GM18508 (cell line): ENCODE results near the gene VAMP5.
"Not testable (repeated sequence)": the region's sequence is repeated elsewhere in the genome, so short reads cannot be mapped to it uniquely, and the experiment has no call there.

Experiments used
- ATAC-seq: cut with Tn5 transposase; IDR thresholded peaks from one replicate; pipeline ENCODE4 v1.9.1; 2021; ENCODE audit warnings: moderate number of reproducible peaks; ENCODE audit not compliant: insufficient read depth, unreplicated experiment

The VAMP5 gene

GRCh38 chr2:85584354-85584856 is at the start of gene VAMP5:
Gene VAMP5, plus strand, starts transcription at chr2:85584431. Its CDS starts 60 bp downstream, at chr2:85584491.
- ATAC-seq = no peak

DNA sequence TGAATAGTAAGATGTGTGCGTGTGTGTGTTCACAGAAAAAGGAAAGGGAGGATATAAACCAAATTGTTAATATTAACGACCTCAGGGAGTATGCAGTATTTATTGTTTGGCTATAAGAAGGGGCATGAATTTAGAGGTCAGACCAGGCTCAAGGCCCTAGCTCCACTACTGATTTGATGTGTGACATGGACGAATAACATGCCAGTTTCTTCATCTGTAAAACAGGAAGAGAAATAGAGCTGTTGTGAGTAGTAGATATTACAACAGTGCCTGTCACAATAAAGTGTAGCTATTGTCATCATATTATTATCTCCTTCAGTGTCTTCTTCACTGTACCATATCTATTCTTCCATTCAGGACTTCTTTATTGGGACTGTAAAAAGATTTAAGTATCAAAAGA is 49.4 kb upstream of the VAMP5 start:
- ATAC-seq = no peak

- no peak for ATAC-seq
Observed at GRCh38 chr2:85536479-85536878, 47.8 kb upstream of the VAMP5 start.

GRCh38 chr2:85537600-85538506 is 46.4 kb upstream of the VAMP5 start:
- ATAC-seq = no peak

DNA sequence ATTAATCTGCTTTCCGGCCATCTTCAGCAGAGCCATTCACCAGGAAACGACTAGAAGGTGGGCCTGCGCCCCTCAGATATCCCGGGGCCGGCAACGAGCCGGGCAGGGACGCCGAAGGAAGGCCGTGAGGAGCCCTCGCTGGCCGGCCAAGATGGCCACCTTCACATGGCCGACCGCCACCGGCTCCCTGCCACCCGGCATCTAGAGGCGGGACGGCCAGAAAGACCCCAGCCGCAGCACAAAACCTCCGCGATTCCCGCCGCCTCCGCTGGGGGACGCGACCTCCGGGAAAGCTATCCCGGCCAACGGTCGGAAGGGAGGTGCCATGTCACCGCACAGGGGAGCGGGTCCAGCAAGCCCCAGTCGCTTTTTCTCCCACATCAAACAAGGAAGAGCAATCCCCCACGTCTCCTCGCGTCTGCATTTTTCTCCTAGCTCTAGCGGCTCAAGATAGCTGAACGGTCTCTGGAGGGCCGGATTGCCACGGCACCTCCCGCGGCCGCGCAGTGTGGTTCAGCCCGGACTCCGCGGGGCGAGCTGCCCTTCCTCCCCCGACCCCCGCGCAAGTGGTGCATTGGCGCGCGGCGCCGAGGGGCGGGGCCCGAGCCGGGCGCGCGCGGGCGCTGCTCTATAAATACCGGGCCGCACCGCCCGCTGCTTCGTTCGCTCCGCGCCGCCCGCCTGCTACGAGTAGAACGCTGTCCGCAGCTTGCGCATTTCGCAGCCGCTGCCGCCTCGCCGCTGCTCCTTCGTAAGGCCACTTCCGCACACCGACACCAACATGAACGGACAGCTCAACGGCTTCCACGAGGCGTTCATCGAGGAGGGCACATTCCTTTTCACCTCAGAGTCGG is 45.5 kb upstream of the VAMP5 start, which contains the start of gene MAT2A:
TSS of gene MAT2A (plus strand) at position 662 of the 854 bp plus-strand sequence. CDS start at position 782, 120 bp downstream.
- peak; percentile 37 for ATAC-seq

DNA sequence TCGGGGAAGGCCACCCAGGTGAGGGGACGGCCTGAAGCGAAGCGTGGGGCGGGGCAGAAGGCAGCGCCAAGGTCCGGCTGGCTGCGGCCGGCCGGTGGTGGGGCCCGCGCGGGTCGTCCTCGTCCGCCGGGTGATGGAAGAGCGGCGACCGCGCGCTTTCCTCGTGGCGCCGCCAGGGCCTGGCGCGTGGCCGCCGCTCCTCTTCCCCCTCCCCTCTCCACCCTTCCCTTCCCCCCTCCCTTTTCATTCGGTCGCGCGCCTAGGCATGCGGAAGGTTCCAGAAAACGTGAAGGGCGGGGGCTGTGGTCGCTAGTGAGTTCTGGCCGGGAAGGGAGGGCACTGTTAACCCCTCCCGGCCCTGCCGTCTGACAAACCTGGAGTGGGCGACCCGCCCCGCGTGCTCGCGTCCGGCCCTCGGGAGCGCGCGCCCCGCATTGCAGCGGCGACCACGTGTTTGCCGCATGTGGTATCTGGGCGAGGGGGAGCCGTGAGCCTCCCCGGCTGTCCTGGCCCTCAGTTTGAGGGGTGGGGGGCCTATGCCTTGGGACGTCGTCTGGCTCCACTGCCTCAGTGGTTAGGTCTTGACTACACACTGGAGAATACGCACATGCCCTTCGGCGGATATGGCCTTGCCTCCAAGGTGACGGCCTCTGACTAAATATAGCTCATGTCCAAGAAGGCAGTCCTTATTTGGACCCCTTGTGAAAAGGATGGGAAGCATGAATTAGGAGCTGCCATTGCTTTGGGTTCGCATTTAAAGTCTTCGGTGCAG is 44.7 kb upstream of the VAMP5 start:
- ATAC-seq = no peak

DNA sequence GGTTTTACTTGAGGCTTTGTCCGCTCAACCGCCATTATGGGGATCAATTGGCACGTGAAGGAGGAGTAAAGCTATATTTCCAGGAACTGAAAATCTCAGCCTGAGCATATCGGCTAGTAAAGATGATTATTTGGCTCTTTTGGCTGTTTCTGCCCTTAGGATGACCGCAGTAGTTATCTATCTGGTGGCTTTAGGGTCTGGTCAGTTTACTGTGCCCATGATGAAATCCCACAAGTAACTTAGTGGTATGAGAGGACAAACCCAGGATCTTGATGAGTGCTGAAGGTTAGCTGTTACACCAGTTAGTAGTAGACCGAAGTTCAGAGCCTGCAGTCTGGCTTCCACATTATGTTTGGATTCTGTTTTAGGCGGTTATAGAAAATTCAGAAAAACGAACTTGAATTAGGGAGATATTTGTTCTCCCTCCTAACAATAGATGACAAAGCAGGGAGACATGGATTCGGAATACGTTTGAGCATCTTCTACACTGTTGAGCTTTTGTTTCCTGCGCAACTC is 44.0 kb upstream of the VAMP5 start:
- no peak for ATAC-seq

- ATAC-seq = no peak
Observed at GRCh38 chr2:85541262-85541661, 43.0 kb upstream of the VAMP5 start.

GRCh38 chr2:85541753-85542457 is 42.3 kb upstream of the VAMP5 start:
- ATAC-seq = no peak

DNA sequence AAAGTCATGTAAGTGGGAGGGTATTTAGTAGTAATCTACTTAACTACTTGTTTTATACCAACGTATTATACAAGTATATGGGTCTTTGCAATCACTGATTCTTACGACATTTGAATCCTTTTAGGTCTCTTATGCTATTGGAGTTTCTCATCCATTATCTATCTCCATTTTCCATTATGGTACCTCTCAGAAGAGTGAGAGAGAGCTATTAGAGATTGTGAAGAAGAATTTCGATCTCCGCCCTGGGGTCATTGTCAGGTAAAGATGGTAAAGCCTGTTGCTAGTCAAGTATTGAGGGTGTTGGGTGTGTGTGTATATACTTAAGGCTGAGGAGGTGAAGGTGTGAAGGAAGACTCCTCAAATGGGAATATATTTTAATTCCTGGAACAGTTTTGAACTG is 41.5 kb upstream of the VAMP5 start:
- no peak for ATAC-seq

GRCh38 chr2:85544254-85544691 is 40.0 kb upstream of the VAMP5 start:
- not testable (repeated sequence) for ATAC-seq

DNA sequence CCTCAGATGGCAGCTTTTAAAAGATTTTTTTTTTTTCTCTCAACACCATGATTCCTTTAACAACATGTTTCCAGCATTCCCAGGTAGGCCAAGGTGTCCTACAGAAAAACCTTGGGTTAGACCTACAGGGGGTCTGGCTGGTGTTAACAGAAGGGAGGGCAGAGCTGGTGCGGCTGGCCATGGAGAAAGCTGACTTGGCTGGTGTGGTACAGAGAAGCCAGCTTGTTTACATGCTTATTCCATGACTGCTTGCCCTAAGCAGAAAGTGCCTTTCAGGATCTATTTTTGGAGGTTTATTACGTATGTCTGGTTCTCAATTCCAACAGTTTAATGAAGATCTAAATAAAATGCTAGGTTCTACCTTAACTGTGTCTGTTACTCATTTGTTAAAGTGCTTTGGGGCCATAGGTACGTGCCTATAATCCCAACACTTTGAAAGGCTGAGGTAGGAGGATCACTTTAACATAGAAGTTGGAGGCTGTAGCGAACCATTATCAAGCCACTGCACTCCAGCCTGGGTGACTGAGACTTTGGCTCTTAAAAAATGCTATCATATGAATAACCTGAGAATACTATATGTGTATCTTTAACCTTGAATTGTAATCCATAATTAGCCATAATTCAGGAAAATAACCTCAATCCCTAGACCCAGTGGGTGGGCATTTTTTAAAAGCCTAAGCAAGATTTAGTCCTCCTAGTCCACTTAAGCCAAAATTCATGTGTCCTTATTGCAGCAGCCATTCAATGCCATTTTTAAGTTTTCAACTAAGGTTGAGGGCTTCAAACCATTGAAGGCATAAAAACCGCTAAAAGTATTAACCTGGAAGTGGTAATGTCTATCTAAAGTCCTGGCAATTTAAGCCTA is 39.1 kb upstream of the VAMP5 start:
- not testable (repeated sequence) for ATAC-seq

- ATAC-seq = no peak
Observed at GRCh38 chr2:85545780-85546240, 38.4 kb upstream of the VAMP5 start.

GRCh38 chr2:85547089-85547858 is 37.0 kb upstream of the VAMP5 start:
- ATAC-seq = no peak

GRCh38 chr2:85547859-85548607 is 36.2 kb upstream of the VAMP5 start:
- ATAC-seq = no peak

DNA sequence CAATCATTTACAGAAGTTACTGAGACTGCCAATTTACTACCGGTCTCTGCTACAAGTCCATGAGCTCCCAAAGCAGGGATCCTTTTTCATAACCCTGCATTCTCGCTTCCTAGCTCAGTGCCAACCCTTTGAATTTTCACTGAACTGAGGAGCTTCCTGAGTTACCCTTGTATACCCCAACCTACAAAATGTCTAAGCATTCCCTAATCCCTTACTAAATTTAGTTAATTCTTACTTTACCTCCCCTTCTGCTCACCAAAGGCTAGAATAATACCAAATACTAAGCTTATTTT is 35.7 kb upstream of the VAMP5 start:
- no peak for ATAC-seq

- ATAC-seq = no peak
Observed at GRCh38 chr2:85549095-85549494, 35.1 kb upstream of the VAMP5 start.
